ENCODE results near the gene CSTPP1.
"Not testable (repeated sequence)": the region's sequence is repeated elsewhere in the genome, so short reads cannot be mapped to it uniquely, and the experiment has no call there.

The CSTPP1 gene

GRCh38 chr11:46991391-46991790 is 54.8 kb downstream of the CSTPP1 start:
- DNase-seq (ENCODE audit: low read depth), result no peak

GRCh38 chr11:46992386-46992785 is 55.8 kb downstream of the CSTPP1 start:
- not testable (repeated sequence) for DNase-seq (ENCODE audit: low read depth)

GRCh38 chr11:46997796-46998195 is 61.2 kb downstream of the CSTPP1 start:
- DNase-seq (ENCODE audit: low read depth), result not testable (repeated sequence)

DNA sequence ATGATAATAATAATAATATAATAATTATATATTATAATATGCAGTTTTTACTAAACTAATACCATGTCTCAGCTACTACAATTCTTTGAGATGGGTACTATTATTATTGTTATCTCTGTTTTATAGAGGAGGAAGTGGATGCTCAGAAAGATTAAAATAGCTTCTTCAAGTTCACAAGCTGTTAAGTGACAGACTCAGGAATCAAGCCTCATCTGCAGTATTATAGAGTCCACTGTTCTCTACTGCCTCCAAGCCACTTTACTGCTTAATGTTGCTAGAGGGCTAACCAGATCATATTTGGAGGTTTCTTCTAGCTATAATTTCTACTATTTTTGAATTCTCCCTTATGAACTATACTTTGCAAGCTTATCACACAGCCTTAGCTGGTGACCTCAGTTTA is 62.7 kb downstream of the CSTPP1 start:
- DNase-seq (ENCODE audit: low read depth), result no peak

DNA sequence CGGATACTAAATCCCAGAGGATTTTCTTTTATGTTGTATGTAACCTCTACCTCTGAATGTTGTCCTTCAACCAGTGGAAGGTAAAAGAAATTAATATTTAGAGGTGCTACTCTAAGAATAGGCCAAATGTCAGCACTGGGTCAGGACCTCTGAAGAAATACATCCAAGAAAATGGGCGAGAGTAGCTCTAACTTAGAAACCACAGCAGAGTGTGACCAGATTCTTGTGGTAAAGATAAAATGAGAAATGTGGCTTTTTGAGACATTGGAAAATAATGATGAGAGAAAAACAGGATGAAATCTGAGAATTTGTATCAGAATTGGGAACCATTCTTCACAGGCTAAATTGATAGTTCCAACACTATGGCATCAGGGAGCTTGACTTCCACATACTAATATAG is 63.5 kb downstream of the CSTPP1 start:
- no peak for DNase-seq (ENCODE audit: low read depth)

DNA sequence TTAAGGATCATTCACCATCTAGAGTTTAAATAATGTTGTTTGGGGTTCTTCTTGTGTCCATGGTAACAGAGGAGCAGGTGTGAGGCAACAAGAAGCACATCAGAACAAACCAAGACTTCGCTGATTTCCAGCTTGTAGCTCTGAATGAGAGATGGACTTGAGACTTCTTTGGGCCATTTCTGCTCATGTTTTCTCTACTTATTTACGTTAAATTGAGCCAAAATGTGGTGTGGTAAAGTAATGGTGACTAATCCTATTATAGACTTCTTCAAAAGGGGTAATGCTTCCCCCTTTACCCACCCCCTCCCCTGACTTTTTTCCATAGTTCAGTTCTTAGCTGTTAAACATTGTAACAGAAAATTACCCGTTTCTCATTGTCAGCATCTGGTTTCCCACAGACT is 65.2 kb downstream of the CSTPP1 start:
- DNase-seq (ENCODE audit: low read depth), result no peak

GRCh38 chr11:47002390-47002789 is 65.8 kb downstream of the CSTPP1 start:
- DNase-seq (ENCODE audit: low read depth), result no peak

DNA sequence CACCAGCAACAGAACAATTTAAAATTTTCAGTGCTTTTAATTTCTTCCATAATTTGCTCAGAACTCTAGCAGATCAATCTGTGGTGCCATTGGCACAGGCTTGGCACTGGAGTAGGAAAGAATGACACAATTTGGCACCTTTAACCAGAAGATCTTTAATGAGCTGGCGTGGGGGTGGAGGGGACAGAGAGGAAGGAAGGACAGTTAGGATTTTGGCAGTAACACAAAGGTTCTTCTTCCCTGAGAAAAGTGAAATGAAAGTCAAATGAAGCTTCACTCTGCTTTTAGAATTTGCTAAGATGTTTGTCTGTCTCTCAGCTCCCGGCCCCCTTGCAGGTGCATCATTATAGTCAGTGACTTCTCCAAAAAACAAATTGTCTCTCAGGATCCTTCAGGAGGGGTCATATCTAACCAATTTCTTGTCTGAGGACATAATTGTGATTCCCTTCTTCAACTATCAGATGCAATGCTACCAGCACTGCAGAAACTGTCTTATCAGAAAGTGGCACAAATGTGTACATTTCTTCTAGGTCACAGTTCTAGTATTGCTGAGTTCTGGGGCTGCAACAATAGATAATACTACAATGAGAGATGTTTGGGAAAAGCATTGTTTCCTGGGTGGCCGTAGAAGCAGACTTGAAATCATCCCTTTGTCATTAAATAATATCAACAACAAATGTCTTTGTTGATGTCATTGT is 66.8 kb downstream of the CSTPP1 start:
- peak; percentile 64 for DNase-seq (ENCODE audit: low read depth)

- DNase-seq (ENCODE audit: low read depth), result peak; percentile 96
These were observed 68.1 kb downstream of the CSTPP1 start for GRCh38 chr11:47004595-47005033.

DNA sequence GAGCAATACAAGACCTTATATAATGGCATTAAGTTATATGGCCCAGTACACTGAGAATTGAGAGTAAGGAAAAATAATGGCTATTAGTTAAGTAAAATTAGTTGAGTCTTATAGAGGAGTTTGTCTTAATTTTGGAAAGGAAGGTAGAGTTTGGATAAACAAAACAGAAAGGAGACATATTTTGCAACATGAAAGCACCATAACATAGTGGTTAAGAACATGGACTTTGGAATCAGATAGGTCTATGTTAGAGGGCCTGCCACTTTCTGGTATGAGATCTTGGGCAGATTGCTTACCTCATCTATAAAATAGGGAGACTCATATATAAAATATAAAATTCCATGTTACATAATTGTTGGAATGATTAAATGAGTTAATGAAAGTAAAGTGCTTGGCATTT is 68.9 kb downstream of the CSTPP1 start:
- DNase-seq (ENCODE audit: low read depth), result no peak

GRCh38 chr11:47007579-47007978 is 71.0 kb downstream of the CSTPP1 start:
- no peak for DNase-seq (ENCODE audit: low read depth)

DNA sequence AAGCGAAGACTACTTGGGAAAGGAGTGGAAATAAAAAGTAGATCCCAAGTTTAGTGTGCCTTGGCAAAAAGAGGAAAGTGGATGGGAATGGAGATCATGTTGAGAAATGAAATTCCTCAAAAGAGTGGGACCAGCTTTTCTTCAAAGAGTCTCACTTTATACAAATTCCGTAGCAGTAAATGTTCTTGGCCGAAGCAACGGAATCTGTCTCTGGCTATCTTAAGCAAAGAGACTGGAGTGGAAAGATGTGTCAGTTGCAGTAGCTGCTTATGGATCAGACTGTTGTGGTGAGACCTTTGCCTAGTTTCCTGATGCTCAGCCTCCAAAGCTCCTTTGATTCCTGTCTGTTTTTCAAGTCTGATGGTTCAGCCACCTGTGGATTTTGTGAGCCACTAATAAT is 73.6 kb downstream of the CSTPP1 start:
- DNase-seq (ENCODE audit: low read depth), result peak; percentile 49

- no peak for DNase-seq (ENCODE audit: low read depth)
These were observed 77.5 kb downstream of the CSTPP1 start for GRCh38 chr11:47014097-47014496.

GRCh38 chr11:47018637-47019036 is 82.1 kb downstream of the CSTPP1 start:
- DNase-seq (ENCODE audit: low read depth), result no peak

DNA sequence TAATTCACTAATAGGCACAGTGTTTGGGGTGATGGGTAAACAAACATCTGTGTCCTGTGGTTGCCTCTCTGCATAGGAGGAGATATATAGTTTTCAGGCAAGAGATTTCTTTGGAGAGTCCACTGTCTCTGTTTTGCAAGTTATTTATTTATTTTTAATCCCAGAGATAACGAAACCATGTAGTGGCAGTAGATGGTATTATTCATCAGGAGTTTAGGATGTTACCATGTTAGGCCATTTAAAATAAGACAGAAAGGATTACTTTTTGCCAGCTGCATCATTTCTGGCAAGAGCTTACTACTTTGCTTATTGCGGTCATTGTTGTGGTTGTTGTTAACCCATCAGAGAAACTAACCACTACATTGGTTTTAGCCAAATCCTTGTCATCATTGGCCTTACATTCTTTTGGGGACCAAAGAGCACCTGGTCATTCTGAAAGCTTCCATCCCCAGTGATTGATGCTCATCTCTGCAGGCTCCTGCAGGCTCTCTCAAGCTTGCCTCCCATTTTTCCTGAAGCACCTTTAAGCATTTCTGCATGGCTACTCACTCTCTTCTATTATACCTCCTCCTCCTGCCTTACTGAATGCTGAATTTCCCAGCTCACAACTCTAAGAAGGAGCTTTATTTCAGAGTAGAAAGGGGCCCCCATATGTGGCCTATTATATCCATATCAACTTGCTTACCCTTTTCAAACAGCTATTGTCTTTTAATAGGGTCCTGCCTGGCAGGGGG is 84.4 kb downstream of the CSTPP1 start:
- no peak for DNase-seq (ENCODE audit: low read depth)

DNA sequence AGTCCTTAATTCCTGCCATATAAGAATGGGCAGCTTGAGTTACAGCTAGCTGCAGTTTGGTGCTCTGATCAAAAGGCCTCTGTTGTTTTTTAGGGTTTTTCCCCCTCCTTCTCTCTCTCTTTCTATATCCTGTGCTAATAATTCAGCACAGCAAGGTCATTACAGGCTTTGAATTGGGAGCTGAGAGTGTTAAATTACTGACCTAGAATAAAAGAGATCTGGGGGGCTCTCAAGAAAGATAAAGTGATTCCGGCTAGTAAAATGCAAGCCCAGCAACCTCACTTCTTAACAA is 84.9 kb downstream of the CSTPP1 start:
- DNase-seq (ENCODE audit: low read depth), result no peak

- no peak for DNase-seq (ENCODE audit: low read depth)
These were observed 85.4 kb downstream of the CSTPP1 start for GRCh38 chr11:47021965-47022364.

DNA sequence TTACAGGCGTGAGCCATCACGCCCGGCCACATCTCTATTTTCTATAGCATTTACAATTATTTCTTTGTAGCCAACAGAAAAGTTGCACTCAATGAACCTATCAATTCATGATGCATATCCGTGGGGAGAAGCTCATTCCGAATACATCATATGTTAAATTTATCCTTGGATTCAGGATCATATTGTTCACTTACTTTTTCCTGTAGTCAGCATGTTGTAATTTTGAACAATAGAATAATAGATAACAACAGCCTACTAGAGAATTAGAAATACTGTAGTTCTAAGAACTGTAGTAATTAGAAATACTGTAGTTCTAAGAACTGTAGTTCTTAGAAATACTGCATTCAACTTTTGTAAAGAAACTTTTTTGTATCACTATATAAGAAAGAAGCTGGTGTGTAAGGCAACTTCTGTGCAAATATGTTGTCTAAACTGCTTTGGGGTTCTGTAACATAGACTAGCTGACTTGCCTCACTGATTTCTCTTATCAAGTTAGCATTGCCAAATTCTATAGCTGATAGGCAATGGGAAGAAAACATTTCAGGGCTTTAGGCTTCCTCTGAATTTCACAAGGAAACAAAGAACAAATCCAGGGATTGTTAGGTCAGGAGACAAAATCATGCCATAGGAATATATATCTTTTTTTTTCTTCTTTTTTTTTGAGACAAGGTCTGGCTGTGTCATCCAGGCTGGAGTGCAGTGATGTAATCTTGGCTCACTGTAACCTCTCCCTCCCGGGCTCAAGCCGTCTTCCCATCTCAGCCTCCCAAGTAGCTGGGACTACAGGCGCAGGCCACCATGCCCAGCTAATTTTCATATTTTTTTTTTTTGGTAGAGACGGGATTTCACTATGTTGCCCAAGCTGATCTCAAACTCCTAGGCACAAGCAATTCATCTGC is 91.9 kb downstream of the CSTPP1 start:
- DNase-seq (ENCODE audit: low read depth), result no peak

- DNase-seq (ENCODE audit: low read depth), result peak; percentile 50
These were observed 96.9 kb downstream of the CSTPP1 start for GRCh38 chr11:47033439-47033838.

DNA sequence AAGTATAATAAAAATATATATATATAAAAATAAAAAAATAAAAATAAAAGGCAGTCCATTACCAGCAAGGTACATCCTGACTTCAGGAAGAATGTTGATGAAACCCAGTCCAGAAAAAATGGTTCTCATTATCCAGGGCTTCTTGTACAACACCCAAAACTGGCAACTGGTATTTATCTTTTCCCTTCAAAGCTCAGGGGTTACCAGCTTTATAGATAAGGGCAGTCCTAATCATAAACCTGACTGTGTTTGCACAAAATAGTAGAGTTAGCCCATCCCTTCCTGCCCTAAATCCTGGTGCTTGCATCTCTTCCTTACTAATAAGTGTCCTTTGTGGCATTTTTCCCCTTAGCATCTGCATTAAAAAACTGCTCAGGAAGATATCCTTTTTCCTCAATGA is 97.5 kb downstream of the CSTPP1 start:
- DNase-seq (ENCODE audit: low read depth), result no peak

- DNase-seq (ENCODE audit: low read depth), result no peak
These were observed 98.5 kb downstream of the CSTPP1 start for GRCh38 chr11:47035108-47035507.

- DNase-seq (ENCODE audit: low read depth), result no peak
These were observed 107.6 kb downstream of the CSTPP1 start for GRCh38 chr11:47044119-47044518.

DNA sequence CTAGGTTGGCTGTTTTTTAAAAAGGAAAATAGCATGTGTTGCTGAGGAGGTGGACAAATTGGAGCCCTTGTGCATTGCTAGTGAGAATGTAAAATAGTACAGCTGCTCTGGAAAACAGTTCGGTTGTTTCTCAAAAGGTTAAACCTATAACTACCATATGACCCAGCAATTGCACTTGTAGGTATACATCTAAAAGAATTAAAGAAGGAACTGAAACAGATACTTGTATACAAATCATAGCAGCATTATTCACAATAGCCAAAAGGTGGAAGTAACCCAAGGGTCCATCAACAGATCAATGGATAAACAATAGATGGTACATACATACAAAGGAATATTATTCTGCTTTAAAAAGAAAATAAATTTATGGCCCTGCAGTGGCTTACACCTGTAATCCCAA is 111.4 kb downstream of the CSTPP1 start:
- no peak for DNase-seq (ENCODE audit: low read depth)

Measured in fibroblast of gingiva (primary cell).